Chondrocyte (in vitro differentiated cells): ENCODE measurements around the gene MAP3K13. TPM values are rescaled to one million over a fixed set of nuclear protein-coding genes. Genes with fewer than 3 reads are reported as not detected.

Experiments used
- DNase-seq: peaks from one replicate; pipeline ENCODE4 v3.0.0; 2021; ENCODE audit warnings: mixed read lengths, low spot score
- H3K27ac Mint-ChIP-seq: one replicate; pipeline ENCODE4 v1.8.0; 2021; ENCODE audit warnings: mild to moderate bottlenecking, moderate library complexity, mixed read lengths; ENCODE audit not compliant: unreplicated experiment
- H3K27me3 Mint-ChIP-seq: 2 replicates; pipeline ENCODE4 v1.8.0; 2021; ENCODE audit warnings: low read depth, mixed read lengths
- H3K36me3 Mint-ChIP-seq: 2 replicates; pipeline ENCODE4 v1.8.0; 2021; ENCODE audit warnings: low read depth, mixed read lengths
- H3K4me1 Mint-ChIP-seq: 2 replicates; pipeline ENCODE4 v1.8.0; 2021; ENCODE audit warnings: low read depth, mild to moderate bottlenecking, mixed read lengths
- H3K4me3 Mint-ChIP-seq: one replicate; pipeline ENCODE4 v1.8.0; 2021; ENCODE audit warnings: mild to moderate bottlenecking, moderate library complexity, mixed read lengths; ENCODE audit not compliant: unreplicated experiment
- H3K9me3 Mint-ChIP-seq: 2 replicates; pipeline ENCODE4 v1.8.0; 2021; ENCODE audit warnings: low read depth, mixed read lengths
- CTCF ChIP-seq: fragments of 200-600 bp; sonication (generic); IDR thresholded peaks from 2 replicates; pipeline ENCODE4 v1.5.0; 2021; ENCODE audit warnings: antibody characterized with exemption, mild to moderate bottlenecking, moderate library complexity
- total RNA-seq: library from RNA; stranded (reverse); gene quantifications from 3 replicates; pipeline ENCODE4 v1.2.1, GENCODE V29; 2021

The MAP3K13 gene
- total RNA-seq, 1 donor from 2014 or later: 18.2 TPM

- Mint-ChIP-seq H3K36me3 (peaks cover 1% of the 10 kb centered on the region), H3K4me1 (no peaks in the 10 kb centered on the region), H3K9me3 (no peaks in the 10 kb centered on the region), H3K4me3 (no peak overlapping the region), H3K27me3 (no peaks in the 10 kb centered on the region), H3K27ac (no peak overlapping the region)
- peak; percentile 69 for TF ChIP-seq CTCF
- DNase-seq: no peak
Measured at GRCh38 chr3:185353823-185354614, 8.9 kb upstream of the MAP3K13 start.

- peaks cover 1% of the 10 kb centered on the region for H3K36me3 Mint-ChIP-seq
- H3K27ac Mint-ChIP-seq: no peak overlapping the region
- no peak for DNase-seq
- H3K27me3 Mint-ChIP-seq: no peaks in the 10 kb centered on the region
- H3K4me3 Mint-ChIP-seq: no peak overlapping the region
- no peaks in the 10 kb centered on the region for H3K4me1 Mint-ChIP-seq
- no peaks in the 10 kb centered on the region for H3K9me3 Mint-ChIP-seq
- no peak for TF ChIP-seq CTCF
Measured at GRCh38 chr3:185356499-185356898, 6.4 kb upstream of the MAP3K13 start.

- TF ChIP-seq CTCF: no peak
- Mint-ChIP-seq H3K36me3 (no peaks in the 10 kb centered on the region), H3K4me3 (no peak overlapping the region), H3K9me3 (no peaks in the 10 kb centered on the region), H3K27me3 (no peaks in the 10 kb centered on the region), H3K4me1 (peaks cover 31% of the 10 kb centered on the region), H3K27ac (no peak overlapping the region)
- DNase-seq: no peak
Measured at GRCh38 chr3:185361920-185362319, 1.0 kb upstream of the MAP3K13 start.

GRCh38 chr3:185363662-185364203 is 797 bp downstream of the MAP3K13 start:
- H3K27ac Mint-ChIP-seq: peak overlapping the region; percentile 98
- peak overlapping the region; percentile 93 for H3K4me3 Mint-ChIP-seq
- peaks cover 34% of the 10 kb centered on the region for H3K4me1 Mint-ChIP-seq
- H3K36me3 Mint-ChIP-seq: no peaks in the 10 kb centered on the region
- no peak for DNase-seq
- no peaks in the 10 kb centered on the region for H3K27me3 Mint-ChIP-seq
- no peaks in the 10 kb centered on the region for H3K9me3 Mint-ChIP-seq
- no peak for TF ChIP-seq CTCF

GRCh38 chr3:185365291-185366073 is 2.5 kb downstream of the MAP3K13 start:
- Mint-ChIP-seq H3K27ac (no peak overlapping the region), H3K36me3 (no peaks in the 10 kb centered on the region), H3K4me3 (no peak overlapping the region), H3K27me3 (no peaks in the 10 kb centered on the region), H3K9me3 (no peaks in the 10 kb centered on the region), H3K4me1 (peaks cover 34% of the 10 kb centered on the region)
- DNase-seq: no peak
- TF ChIP-seq CTCF: no peak
